Upper lobe of left lung (tissue), 6 donors: Measurements from ENCODE around the gene SHOC1. TPM values are rescaled to one million over a fixed set of nuclear protein-coding genes. Genes with fewer than 3 reads are reported as not detected.
"Not testable (repeated sequence)": the region's sequence is repeated elsewhere in the genome, so short reads cannot be mapped to it uniquely, and the experiment has no call there.

Experiments
- ATAC-seq, 2 donors: fragments of 200-7000 bp; cut with Tn5 transposase; one replicate each; pipeline ENCODE4 v1.9.1; 2022; ENCODE audit warnings: mild to moderate bottlenecking in 2 of 2, moderate library complexity in 2 of 2; ENCODE audit not compliant: low FRiP score in 2 of 2
- DNase-seq, 2 donors: peaks; one replicate each; pipeline ENCODE4 v3.0.0-alpha.2; 2019 to 2020
- H3K27ac ChIP-seq, 4 donors: fragments of 200-600 bp; sonication (generic); one replicate each; pipeline ENCODE4 v1.5.1; 2016 to 2019
- H3K27me3 ChIP-seq, 4 donors: fragments of 200-600 bp; sonication (generic); one replicate each; pipeline ENCODE4 v1.5.1; 2017 to 2019
- H3K36me3 ChIP-seq, 4 donors: fragments of 200-600 bp; sonication (generic); one replicate each; pipeline ENCODE4 v1.5.1; 2016 to 2019
- H3K4me1 ChIP-seq, 4 donors: fragments of 200-600 bp; sonication (generic); one replicate each; pipeline ENCODE4 v1.5.1; 2018 to 2019
- H3K4me3 ChIP-seq, 4 donors: fragments of 200-600 bp; sonication (generic); one replicate each; pipeline ENCODE4 v1.5.1; 2017 to 2019; ENCODE audit warnings: mild to moderate bottlenecking in 2 of 4, moderate library complexity in 1 of 4
- H3K9me3 ChIP-seq, 4 donors: fragments of 200-600 bp; sonication (generic); one replicate each; pipeline ENCODE4 v1.5.1; 2018 to 2019
- CTCF ChIP-seq, 6 experiments: fragments of 450-650 bp in 4 of 6; fragments of 200-600 bp in 2 of 6; sonication (generic) in 2 of 6; IDR thresholded peaks; one replicate each; pipeline ENCODE4 v1.5.1; 2016 to 2019; ENCODE audit warnings: antibody characterized with exemption in 6 of 6
- EP300 ChIP-seq, 4 donors: sonication (generic); formaldehyde crosslinking; IDR thresholded peaks; one replicate each; pipeline ENCODE4 v1.5.1; 2017; ENCODE audit warnings: antibody characterized with exemption in 4 of 4, control low read depth in 2 of 4
- POLR2A ChIP-seq, 4 donors: fragments of 450-650 bp; IDR thresholded peaks; one replicate each; pipeline ENCODE4 v1.5.1; 2016 to 2017; ENCODE audit warnings: antibody characterized with exemption in 4 of 4, mild to moderate bottlenecking in 2 of 4
- POLR2AphosphoS5 ChIP-seq, 2 donors: sonication (generic); formaldehyde crosslinking; IDR thresholded peaks; one replicate each; pipeline ENCODE4 v1.5.1; 2017; ENCODE audit warnings: antibody characterized with exemption in 2 of 2
- WGBS, 2 donors: methylation state at CpG; one replicate each; pipeline ENCODE4 v1.1.5; 2017 to 2018; 5-methylcytosine and 5-hydroxymethylcytosine counted together
- total RNA-seq, 6 donors: library from RNA; depleted of rRNA in 4 of 6; stranded (reverse); fragments of >200 nt in 4 of 6; gene quantifications; one replicate each; pipeline versions ENCODE4 v1.1.0 to v1.2.1, GENCODE V29; 2016 to 2021
- donor health status: DM: no; HTN: no; CAD: no; lungs with moderate emphysema.
- donor health status: DM: no; HTN: yes; CAD: no; lungs with severe emphysema.

Gene SHOC1
- total RNA-seq, 6 donors from 2014 or later, result 0.15 to 3.1 (median 0.79) TPM; not detected in 3

- no peak for DNase-seq
- no peak for ATAC-seq
- Histone ChIP-seq H3K27ac (no peak overlapping the region), H3K9me3 (no peaks in the 10 kb centered on the region), H3K4me1 (peaks cover 0 to 7% (median 0%) of the 10 kb centered on the region in 4 donors), H3K36me3 (no peaks in the 10 kb centered on the region), H3K27me3 (no peaks in the 10 kb centered on the region), H3K4me3 (no peak overlapping the region)
- TF ChIP-seq POLR2AphosphoS5 (IDR thresholded peaks at IDR 0.05) (no peak), POLR2A (IDR thresholded peaks at IDR 0.05) (no peak), EP300 (IDR thresholded peaks at IDR 0.05) (no peak), CTCF (IDR thresholded peaks at IDR 0.05) (no peak)
- 80 to 86% methylated on average over 3 of the region's 3 CpGs for WGBS, 2 donors
Observed at GRCh38 chr9:111803924-111804323, 9.2 kb upstream of the SHOC1 start.

GRCh38 chr9:111799915-111800526 is 5.3 kb upstream of the SHOC1 start:
- no peaks in the 10 kb centered on the region for H3K27me3 ChIP-seq

DNA sequence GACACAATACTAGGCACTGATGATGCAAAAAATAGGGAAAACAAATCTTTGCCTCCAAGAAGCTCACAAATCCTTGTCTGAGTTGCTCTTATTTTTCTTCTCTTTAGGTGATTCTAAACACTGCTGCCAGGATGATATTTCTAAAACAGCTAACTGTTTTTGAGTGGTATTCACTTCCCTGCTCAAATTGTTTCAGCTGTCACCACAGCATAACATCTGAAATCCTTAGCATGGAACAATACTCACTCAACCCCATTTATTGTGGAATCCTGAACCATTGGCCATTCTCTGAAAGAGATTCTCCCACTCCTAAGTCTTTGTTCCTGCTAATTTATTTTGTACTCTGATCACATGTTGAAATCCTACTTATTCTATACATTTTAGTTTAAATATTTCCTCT is 4.8 kb upstream of the SHOC1 start:
- DNase-seq (no peak), ATAC-seq (no peak)
- H3K4me1 ChIP-seq, result no peaks in the 10 kb centered on the region
- no peaks in the 10 kb centered on the region for H3K27me3 ChIP-seq
- TF ChIP-seq EP300 (IDR thresholded peaks at IDR 0.05), result no peak
- no peak for TF ChIP-seq POLR2AphosphoS5 (IDR thresholded peaks at IDR 0.05)
- TF ChIP-seq POLR2A (IDR thresholded peaks at IDR 0.05), result no peak
- no peak for TF ChIP-seq CTCF (IDR thresholded peaks at IDR 0.05)
- H3K9me3 ChIP-seq, result no peaks in the 10 kb centered on the region
- H3K36me3 ChIP-seq, result no peaks in the 10 kb centered on the region
- no peak overlapping the region for H3K4me3 ChIP-seq
- no peak overlapping the region for H3K27ac ChIP-seq

More at GRCh38 chr9:111799915-111800526, 5.3 kb upstream of the SHOC1 start:
- DNase-seq, result no peak
- Histone ChIP-seq H3K36me3 (no peaks in the 10 kb centered on the region), H3K4me3 (no peak overlapping the region), H3K4me1 (no peaks in the 10 kb centered on the region), H3K9me3 (no peaks in the 10 kb centered on the region), H3K27ac (no peak overlapping the region)
- no peak for ATAC-seq
- TF ChIP-seq EP300 (IDR thresholded peaks at IDR 0.05) (no peak), POLR2AphosphoS5 (IDR thresholded peaks at IDR 0.05) (no peak), POLR2A (IDR thresholded peaks at IDR 0.05) (no peak), CTCF (IDR thresholded peaks at IDR 0.05) (no peak)
- 89 to 100% methylated on average over 1 of the region's 1 CpG for WGBS, 2 donors

DNA sequence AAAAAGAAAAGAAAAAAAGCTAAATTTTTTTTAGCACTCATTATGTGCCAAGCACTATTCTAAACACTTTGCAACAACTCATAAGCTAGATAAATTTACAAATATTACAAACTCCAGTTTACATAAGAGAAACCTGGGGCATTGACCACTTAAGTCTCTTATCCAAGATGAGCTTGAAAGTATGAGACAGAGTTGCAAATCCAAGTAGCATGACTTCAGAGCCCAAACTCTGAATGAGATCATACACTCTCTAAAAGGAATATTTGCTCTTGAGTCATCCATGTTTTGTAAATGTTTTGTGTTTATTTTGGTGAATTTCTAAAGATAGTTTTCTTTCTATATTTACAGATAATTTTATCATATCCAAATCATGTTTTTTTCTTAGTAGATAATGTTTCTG is 4.0 kb upstream of the SHOC1 start:
- H3K27ac ChIP-seq, result no peak overlapping the region
- H3K4me3 ChIP-seq, result no peak overlapping the region
- TF ChIP-seq CTCF (IDR thresholded peaks at IDR 0.05), result no peak
- no peak for ATAC-seq
- H3K36me3 ChIP-seq, result no peaks in the 10 kb centered on the region
- DNase-seq, result no peak
- H3K27me3 ChIP-seq, result no peaks in the 10 kb centered on the region
- H3K4me1 ChIP-seq, result no peaks in the 10 kb centered on the region
- H3K9me3 ChIP-seq, result no peaks in the 10 kb centered on the region

DNA sequence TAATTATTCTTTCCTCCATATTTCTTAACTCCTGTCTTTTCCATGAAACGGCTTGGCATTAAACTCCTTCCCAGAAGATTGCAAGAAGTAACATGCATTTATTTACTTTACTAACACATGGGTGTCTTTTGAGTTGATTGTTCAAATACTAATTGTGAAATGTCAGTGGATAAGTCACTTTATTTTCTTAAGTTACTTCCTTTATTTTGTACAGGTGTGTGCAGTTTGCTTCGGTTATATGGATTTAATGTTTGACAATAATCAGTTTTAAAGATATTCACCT is 761 bp upstream of the SHOC1 start:
- no peak for DNase-seq
- Histone ChIP-seq H3K27me3 (no peaks in the 10 kb centered on the region), H3K36me3 (no peaks in the 10 kb centered on the region), H3K4me1 (no peaks in the 10 kb centered on the region), H3K9me3 (no peaks in the 10 kb centered on the region), H3K4me3 (no peak overlapping the region), H3K27ac (no peak overlapping the region)
- 68 to 76% methylated on average over 2 of the region's 2 CpGs for WGBS, 2 donors
- no peak for TF ChIP-seq EP300 (IDR thresholded peaks at IDR 0.05)
- TF ChIP-seq CTCF (IDR thresholded peaks at IDR 0.05), result no peak
- no peak for TF ChIP-seq POLR2AphosphoS5 (IDR thresholded peaks at IDR 0.05)
- no peak for TF ChIP-seq POLR2A (IDR thresholded peaks at IDR 0.05)
- no peak for ATAC-seq

- not testable (repeated sequence) for DNase-seq, H3K4me3 ChIP-seq, H3K27ac ChIP-seq, H3K27me3 ChIP-seq, H3K36me3 ChIP-seq, ATAC-seq, H3K9me3 ChIP-seq, H3K4me1 ChIP-seq
- 84 to 85% methylated on average over 1 of the region's 1 CpG for WGBS, 2 donors
Observed at GRCh38 chr9:111791821-111792220, 2.9 kb downstream of the SHOC1 start.
